HuH-7.5 (cell line): ENCODE data around the gene CLDN19.
"Not testable (repeated sequence)": the region's sequence is repeated elsewhere in the genome, so short reads cannot be mapped to it uniquely, and the experiment has no call there.

Source experiments
- DNase-seq: peaks from one replicate; pipeline ENCODE4 v3.0.0; 2011; ENCODE audit warnings: low spot score

CLDN19 gene

GRCh38 chr1:42737986-42738677 lies 1.9 kb downstream of the CLDN19 start:
- no peak for DNase-seq

DNA sequence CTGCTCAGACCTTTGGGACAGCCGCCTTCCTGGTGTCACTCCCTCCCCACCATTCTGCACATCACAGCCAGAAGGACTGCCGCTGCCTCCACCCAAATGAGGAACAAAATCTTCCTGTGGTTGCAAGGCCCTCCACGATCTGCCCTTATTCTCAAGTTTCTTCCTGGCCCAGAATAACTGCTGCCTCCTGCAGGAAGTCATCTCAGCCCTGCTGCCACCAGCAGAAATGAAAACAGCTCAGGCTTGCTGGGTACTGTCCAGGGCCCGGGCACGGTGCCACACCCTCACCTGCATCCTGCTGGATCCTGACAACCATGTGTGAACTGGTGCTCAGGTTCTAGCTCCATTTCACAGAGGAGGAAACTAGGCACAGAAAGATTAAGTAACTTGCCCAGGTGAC lies 2.8 kb downstream of the CLDN19 start:
- no peak for DNase-seq

DNA sequence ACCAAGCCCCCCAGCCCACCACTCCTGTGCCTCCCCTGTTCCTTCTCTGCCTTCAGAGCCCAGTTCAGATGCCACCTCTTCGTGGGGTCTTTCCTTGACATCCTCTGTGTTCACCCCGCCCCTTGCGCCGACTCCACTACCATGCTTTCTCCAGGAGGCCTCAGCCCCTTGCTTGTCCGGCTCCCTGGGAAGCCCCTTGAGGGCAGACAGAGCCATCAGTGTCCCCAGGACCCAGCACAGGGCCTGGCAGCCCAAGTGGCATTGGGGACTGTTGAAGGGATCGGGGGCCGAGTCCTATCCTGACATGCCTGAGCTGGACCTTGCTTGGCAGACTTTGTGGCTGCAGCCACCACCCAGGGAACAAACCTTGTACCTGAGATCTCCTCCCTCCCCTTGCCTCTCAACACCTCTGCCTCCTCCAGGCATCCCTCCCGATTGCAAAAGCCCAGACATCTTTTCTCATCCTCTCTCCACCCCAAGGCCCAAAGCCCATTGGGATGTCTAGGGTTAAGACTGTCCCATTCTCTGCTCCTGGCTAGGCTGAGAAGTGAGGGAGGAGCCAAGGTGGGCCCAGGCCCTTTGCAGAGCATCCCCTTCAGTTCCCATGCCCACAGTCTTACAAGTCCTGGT lies 3.4 kb downstream of the CLDN19 start:
- DNase-seq = no peak

GRCh38 chr1:42736152-42736551 lies 3.9 kb downstream of the CLDN19 start:
- DNase-seq = peak; percentile 62

- DNase-seq = no peak
Measured at GRCh38 chr1:42735477-42736105, 4.4 kb downstream of the CLDN19 start.

- no peak for DNase-seq
Measured at GRCh38 chr1:42735056-42735455, 5.0 kb downstream of the CLDN19 start.

DNA sequence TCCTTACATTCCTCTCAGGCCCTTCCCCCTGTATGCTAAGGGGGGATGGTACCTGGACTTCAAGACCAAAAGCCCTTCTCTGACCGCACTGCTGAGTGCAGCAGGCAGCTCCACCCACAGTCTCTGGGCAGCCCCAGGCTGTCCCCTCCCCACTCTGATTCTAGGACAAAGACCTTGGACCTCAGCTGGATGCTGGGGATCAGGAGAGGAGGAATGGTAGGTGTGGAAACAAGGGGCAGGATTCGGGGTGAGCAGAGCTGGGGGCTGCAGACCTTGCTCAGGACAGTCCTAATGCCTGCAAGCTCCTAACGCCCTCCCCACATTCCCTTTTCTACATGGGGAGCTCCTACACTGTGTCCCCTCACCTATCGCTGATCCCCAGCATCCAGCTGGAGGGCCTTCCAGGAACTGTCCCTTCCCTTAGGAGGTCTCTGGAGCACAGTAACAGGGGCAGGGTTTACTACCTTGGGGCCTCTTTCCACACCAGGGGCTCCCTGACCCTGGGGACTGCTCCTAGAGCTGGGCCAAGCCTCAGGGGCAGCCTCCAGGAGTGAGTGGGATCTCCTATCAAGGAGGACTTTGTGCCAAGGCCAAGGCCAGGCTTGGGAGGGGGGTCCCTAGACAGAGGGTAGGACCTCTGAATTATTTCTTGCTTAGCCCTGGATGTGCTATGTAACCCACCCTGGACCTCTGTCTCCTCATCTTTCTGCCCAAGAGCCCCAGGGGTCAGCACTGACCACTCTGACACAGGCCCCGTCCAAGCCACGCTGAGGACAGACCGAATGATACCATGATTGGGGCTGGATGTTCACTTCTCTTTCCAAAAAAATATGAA lies 5.6 kb downstream of the CLDN19 start:
- DNase-seq = no peak

- DNase-seq = no peak
Measured at GRCh38 chr1:42733415-42734200, 6.4 kb downstream of the CLDN19 start.

DNA sequence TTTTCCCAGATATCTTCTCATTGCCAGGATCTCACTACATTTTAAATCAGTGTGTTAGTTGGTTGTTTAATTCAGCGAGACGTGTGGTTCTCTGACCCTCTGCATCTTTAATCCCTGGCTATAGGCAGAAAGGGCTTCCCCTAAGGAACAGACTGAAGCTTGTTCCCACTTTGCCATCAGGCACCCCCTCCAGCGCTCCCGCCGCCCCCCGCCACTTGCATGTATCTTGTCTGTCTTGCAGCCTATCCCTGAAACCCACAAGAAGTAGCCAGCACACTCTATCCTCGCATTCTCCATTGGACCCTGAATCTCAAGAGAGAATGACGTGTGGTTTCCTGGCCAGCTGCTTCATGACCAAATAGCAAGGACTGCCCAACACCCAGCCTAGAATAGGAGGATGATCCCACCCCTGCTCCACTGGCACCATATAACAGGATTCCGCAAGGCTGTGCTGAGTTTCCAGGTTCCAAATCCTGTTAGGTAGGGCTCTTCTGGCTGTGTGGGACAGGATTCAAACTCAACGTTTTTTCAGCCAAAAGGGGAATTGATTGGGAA lies 7.8 kb downstream of the CLDN19 start:
- DNase-seq = no peak

- DNase-seq = no peak
Measured at GRCh38 chr1:42731585-42731984, 8.5 kb downstream of the CLDN19 start.

GRCh38 chr1:42730988-42731387 lies 9.0 kb downstream of the CLDN19 start:
- no peak for DNase-seq

DNA sequence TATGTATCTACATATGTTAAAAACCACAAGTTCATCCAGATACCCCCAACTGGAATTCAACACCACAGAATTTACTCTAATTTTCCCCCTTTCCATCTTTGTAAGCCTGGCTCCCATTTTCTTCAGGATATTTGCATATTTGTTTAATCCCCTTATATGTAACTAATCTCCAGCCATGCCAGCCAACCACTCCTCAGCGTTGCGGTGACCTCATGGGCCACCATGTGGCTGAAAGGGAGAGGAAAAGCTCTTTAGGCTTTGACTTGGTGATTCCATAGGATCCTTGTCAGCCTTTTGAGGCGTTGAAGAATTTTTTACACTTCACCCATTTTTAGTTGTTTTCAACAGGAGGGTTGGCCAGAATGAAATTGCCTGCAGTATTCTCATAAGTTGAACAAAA lies 10.0 kb downstream of the CLDN19 start:
- no peak for DNase-seq

DNA sequence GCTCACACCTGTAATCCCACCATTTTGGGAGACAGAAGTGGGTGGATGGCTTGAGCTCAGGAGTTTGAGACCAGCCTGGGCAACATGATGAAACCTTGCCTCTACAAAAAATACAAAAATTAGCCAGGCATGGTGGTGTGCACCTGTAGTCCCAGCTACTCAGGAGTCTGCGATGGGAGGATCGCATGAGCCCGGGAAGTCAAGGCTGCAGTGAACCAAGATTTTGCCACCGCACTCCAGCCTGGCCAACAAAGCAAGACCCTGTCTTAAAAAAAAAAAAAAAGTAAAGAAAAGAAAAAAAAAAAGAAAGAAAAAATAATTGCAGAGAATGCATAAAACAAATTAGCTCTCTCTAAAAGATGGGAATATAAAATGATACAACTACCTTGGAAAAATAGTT lies 14.2 kb downstream of the CLDN19 start:
- DNase-seq = not testable (repeated sequence)

DNA sequence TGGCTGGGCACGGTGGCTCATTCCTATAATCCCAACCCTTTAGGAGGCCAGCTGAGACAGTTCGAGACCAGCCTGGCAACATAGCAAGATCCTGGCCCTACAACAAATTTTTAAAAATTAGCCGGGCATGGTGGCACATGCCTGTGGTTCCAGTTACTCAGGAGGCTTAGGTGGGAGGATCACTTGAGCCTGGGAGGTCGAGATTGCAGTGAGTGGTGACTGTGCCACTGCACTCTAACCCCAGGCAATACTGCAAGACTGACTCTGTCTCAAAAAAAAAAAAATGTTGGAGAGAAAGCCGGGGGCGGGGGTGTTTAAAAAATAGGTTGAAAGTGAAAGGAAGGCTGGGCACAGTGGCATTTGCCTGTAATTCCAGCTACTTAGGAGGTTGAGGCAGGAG lies 16.5 kb downstream of the CLDN19 start:
- no peak for DNase-seq

- not testable (repeated sequence) for DNase-seq
Measured at GRCh38 chr1:42722403-42722802, 17.6 kb downstream of the CLDN19 start.

GRCh38 chr1:42721926-42722325 lies 18.1 kb downstream of the CLDN19 start:
- DNase-seq = no peak

DNA sequence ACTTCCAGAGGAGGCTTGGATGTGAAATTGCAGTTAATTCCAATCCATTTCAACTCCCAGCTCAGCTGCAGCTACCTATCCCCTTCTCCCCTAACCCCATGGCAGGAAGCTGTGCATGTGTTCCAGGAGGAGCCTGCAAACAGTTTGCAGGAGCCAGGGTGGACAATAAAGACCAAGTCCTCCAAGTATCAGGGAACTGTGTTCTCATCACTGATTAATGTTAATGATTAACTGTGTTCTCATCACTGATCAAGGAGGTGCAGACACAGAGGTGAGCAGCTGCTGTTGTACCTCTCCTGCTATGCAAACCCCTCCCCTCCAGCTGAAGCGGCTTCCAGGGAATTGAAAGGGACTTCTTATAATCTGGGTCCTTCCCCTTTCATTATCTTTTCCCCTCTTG lies 19.2 kb downstream of the CLDN19 start:
- no peak for DNase-seq

DNA sequence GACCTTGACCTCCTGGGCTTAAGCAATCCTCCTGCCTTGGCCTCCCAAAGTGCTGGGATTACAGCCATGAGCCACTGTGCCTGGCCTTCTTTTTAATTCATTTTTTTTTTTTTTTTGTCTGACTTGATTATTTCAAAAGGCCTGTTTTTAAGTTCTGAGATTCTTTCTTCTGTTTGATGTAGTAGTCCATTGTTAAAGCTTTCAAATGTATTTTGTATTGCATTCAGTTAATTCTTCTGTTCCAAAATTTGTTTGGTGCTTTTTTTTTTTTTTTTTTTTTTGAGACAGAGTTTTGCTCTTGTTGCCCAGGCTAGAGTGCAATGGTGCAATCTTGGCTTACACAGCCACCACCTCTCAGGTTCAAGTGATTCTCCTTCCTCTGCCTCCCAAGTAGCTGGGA lies 25.6 kb downstream of the CLDN19 start:
- DNase-seq = not testable (repeated sequence)

GRCh38 chr1:42713293-42713692 lies 26.7 kb downstream of the CLDN19 start:
- no peak for DNase-seq

DNA sequence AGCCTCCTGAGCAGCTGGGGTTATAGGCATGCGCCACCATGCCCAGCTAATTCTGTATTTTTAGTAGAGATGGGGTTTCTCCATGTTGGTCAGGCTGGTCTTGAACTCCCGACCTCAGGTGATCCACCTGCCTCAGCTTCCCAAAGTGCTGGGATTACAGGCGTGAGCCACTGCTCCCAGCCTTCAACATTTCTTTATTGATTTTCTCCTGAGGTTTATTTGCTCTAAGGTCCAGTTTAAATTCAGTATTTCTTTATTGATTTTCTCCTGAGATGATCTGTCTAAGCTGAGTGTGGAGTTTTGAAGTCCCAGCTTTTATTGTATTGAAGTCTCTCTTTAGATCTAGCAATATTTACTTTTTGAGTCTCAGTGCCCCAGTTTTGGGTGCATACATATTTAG lies 27.2 kb downstream of the CLDN19 start:
- DNase-seq = not testable (repeated sequence)

DNA sequence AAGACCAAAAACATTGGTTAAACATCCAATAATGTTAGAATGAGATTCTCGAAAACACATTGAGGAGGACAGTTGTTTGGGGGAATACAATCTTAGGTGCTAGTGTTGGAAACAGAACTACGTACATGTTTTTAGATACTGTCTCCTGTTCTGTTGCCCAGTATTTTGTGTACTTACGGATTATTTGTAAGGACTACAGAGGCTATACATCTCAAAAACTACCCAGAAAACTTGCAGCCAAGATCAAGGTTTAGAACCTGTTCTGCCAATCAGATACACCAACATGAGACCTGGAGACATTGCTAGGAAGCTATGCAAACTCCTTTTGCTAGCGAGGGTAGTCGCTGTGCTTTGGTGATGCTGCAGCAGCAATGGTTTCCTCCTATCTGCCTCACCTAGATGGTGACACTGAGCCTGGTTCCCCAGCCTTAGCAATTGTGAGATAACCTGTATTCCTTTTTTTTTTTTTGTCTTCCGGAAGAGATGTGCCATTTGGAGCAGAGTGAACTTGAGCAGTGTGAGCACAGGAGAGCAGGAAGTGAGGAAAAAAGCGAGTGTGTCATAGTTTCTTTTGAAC lies 36.1 kb downstream of the CLDN19 start:
- no peak for DNase-seq
